B cell (primary cell): ENCODE measurements around the gene NUDT3. TPM values are rescaled to one million over a fixed set of nuclear protein-coding genes. Genes with fewer than 3 reads are reported as not detected.

Source experiments
- ATAC-seq: fragments of 200-7000 bp; cut with Tn5 transposase; one replicate; pipeline ENCODE4 v1.10.0; 2021; ENCODE audit warnings: low read depth, mild to moderate bottlenecking, moderate number of reproducible peaks, moderate library complexity
- CTCF ChIA-PET: fragments of 350-600 bp; sonication (Branson Sonifier 250); formaldehyde crosslinking; loops from one replicate; lab custom pipeline; 2021; ENCODE audit warnings: antibody characterized with exemption, inconsistent platforms; lab: Charles Lee
- POLR2A ChIA-PET: fragments of 350-600 bp; sonication (Branson Sonifier 250); formaldehyde crosslinking; loops from one replicate; lab custom pipeline; 2021; ENCODE audit warnings: antibody characterized with exemption; lab: Charles Lee
- DNase-seq: peaks from one replicate; pipeline ENCODE4 v3.0.0; 2013
- H2AFZ ChIP-seq: 2 replicates; pipeline ENCODE4 v1.6.1; 2012; ENCODE audit warnings: mild to moderate bottlenecking, low read depth, low read length; ENCODE audit not compliant: insufficient read depth, poor library complexity, severe bottlenecking
- H3K27ac ChIP-seq, 2 donors: 1 replicate in 1 of 2; 2 replicates in 1 of 2; pipeline ENCODE4 v1.5.1; 2012 to 2013; ENCODE audit warnings: low read length in 2 of 2, mild to moderate bottlenecking in 2 of 2, moderate library complexity in 1 of 2
- H3K27me3 ChIP-seq, 4 experiments: fragments of 200-600 bp in 1 of 4; sonication (generic) in 1 of 4; replicated peaks in 1 of 4; 1 replicate in 2 of 4; 2 replicates in 2 of 4; pipeline versions ENCODE4 v1.6.1 to v1.7.0; 2013 to 2016; ENCODE audit warnings: low read length in 3 of 4, mild to moderate bottlenecking in 2 of 4, mixed read lengths in 1 of 4, moderate library complexity in 1 of 4; ENCODE audit not compliant: insufficient read depth in 4 of 4, control insufficient read depth in 3 of 4; ENCODE audit errors: control extremely low read depth in 1 of 4
- H3K36me3 ChIP-seq, 2 experiments: replicated peaks in 1 of 2; 1 replicate in 1 of 2; 2 replicates in 1 of 2; pipeline versions ENCODE4 v1.6.1 to v1.7.1; 2013; ENCODE audit warnings: low read length in 1 of 2; ENCODE audit not compliant: insufficient read depth in 2 of 2, control insufficient read depth in 1 of 2; ENCODE audit errors: control extremely low read depth in 1 of 2, extremely low read depth in 1 of 2
- H3K4me1 ChIP-seq, 2 donors: fragments of 200-600 bp in 1 of 2; sonication (generic) in 1 of 2; 1 replicate in 1 of 2; 2 replicates in 1 of 2; pipeline versions ENCODE4 v1.5.1 to v1.6.1; 2013 to 2017; ENCODE audit warnings: low read length in 2 of 2; ENCODE audit not compliant: control insufficient read depth in 2 of 2, insufficient read depth in 2 of 2
- H3K4me2 ChIP-seq: replicated peaks from 2 replicates; pipeline ENCODE3; 2012; ENCODE audit warnings: mild to moderate bottlenecking, low read depth, low read length; ENCODE audit not compliant: poor library complexity, severe bottlenecking
- H3K4me3 ChIP-seq, 5 experiments: fragments of 200-600 bp in 1 of 5; sonication (generic) in 1 of 5; 1 replicate in 3 of 5; 2 replicates in 2 of 5; pipeline versions ENCODE4 v1.5.1 to v1.7.0; 2011 to 2016; ENCODE audit warnings: low read length in 4 of 5, mild to moderate bottlenecking in 4 of 5, low read depth in 2 of 5, control low read depth in 1 of 5, moderate library complexity in 1 of 5; ENCODE audit not compliant: insufficient read depth in 1 of 5; ENCODE audit errors: control extremely low read depth in 1 of 5, extremely low read depth in 1 of 5
- H3K79me2 ChIP-seq: fragments of 200-600 bp; sonication (generic); one replicate; pipeline ENCODE4 v1.6.0; 2016; ENCODE audit warnings: low read length; ENCODE audit not compliant: control insufficient read depth, insufficient read depth
- H3K9ac ChIP-seq: fragments of 200-600 bp; sonication (generic); 2 replicates; pipeline ENCODE4 v1.6.1; 2017; ENCODE audit warnings: mild to moderate bottlenecking, low read length, moderate library complexity
- H3K9me3 ChIP-seq, 3 donors: one replicate each; pipeline versions ENCODE4 v1.6.1 to v1.7.1; 2013; ENCODE audit warnings: low read length in 2 of 3; ENCODE audit not compliant: control insufficient read depth in 2 of 3, insufficient read depth in 1 of 3; ENCODE audit errors: control extremely low read depth in 1 of 3
- H4K20me1 ChIP-seq: 2 replicates; pipeline ENCODE4 v1.6.0; 2012; ENCODE audit warnings: mild to moderate bottlenecking, low read length; ENCODE audit not compliant: insufficient read depth, control insufficient read depth, poor library complexity, severe bottlenecking
- H3K27ac Mint-ChIP-seq: one replicate; pipeline ENCODE4 v1.8.0; 2021; ENCODE audit warnings: mixed read lengths
- H3K27me3 Mint-ChIP-seq: one replicate; pipeline ENCODE4 v1.8.0; 2021; ENCODE audit warnings: mixed read lengths
- H3K4me1 Mint-ChIP-seq: one replicate; pipeline ENCODE4 v1.8.0; 2021; ENCODE audit warnings: mixed read lengths
- H3K4me3 Mint-ChIP-seq: one replicate; pipeline ENCODE4 v1.8.0; 2021; ENCODE audit warnings: mixed read lengths
- H3K9me3 Mint-ChIP-seq: one replicate; pipeline ENCODE4 v1.8.0; 2022; ENCODE audit warnings: mixed read lengths; ENCODE audit not compliant: insufficient read depth
- EZH2 ChIP-seq: IDR thresholded peaks from 2 replicates; pipeline ENCODE4 v1.6.1; 2012; ENCODE audit warnings: borderline replicate concordance, low read depth, mild to moderate bottlenecking, moderate library complexity, low read length; ENCODE audit not compliant: insufficient read depth, poor library complexity, severe bottlenecking
- WGBS: methylation state at CpG from one replicate; pipeline ENCODE4 v1.1.5; 2013; ENCODE audit warnings: missing lambda C conversion rate; ENCODE audit not compliant: insufficient coverage; 5-methylcytosine and 5-hydroxymethylcytosine counted together
- intact Hi-C: fragments of 100-400 bp; cut with micrococcal nuclease; formaldehyde crosslinking; loops from one replicate; pipeline ENCODE4 v1.10.0; 2022
- polyA plus RNA-seq: library from polyadenylated mRNA; depleted of rRNA; stranded (reverse); fragments of >200 nt; gene quantifications from 2 replicates; pipeline ENCODE4 v1.2.3, GENCODE V29; 2012
- total RNA-seq, 2 donors: library from RNA; stranded (reverse); fragments of 120-200 nt in 1 of 2; gene quantifications; 1 replicate in 1 of 2; 2 replicates in 1 of 2; pipeline versions ENCODE4 v1.2.3 to v1.2.4, GENCODE V29; 2013 to 2022
- TF ChIP-seq, protein P1 (sequence below): fragments of 200-600 bp; IDR thresholded peaks from one replicate; pipeline ENCODE4 v1.8.0; 2022; ENCODE audit warnings: antibody characterized with exemption, mild to moderate bottlenecking

Gene NUDT3
- total and polyA plus RNA-seq, 2 donors (not counting 1 experiment from before 2014, with no cell fraction given), result 18.2 to 37.4 TPM

GRCh38 chr6:34425498-34426410, 33.3 kb upstream of the NUDT3 start, which contains the start of gene RPS10:
RPS10 (minus strand) TSS chr6:34426069; CDS start chr6:34425221, 848 bp downstream.
- Mint-ChIP-seq H3K9me3 (no peaks in the 10 kb centered on the region), H3K27ac (peak within 1 kb of the TSS; percentile 95), H3K4me3 (peak within 1 kb of the TSS; percentile 86), H3K4me1 (peaks cover 21% of the 10 kb centered on the region), H3K27me3 (no peaks in the 10 kb centered on the region)
- DNase-seq (peak; percentile 94), ATAC-seq (peak; percentile 99)
- WGBS, result under 1% methylated on average over 45 of the region's 58 CpGs
- Histone ChIP-seq H3K9ac (peak within 1 kb of the TSS; percentile 95), H4K20me1 (peaks cover 26% of the 10 kb centered on the region), H3K27ac (peak within 1 kb of the TSS; percentile 77 to 82), H3K9me3 (no peaks in the 10 kb centered on the region), H3K4me1 (peaks cover 10 to 23% of the 10 kb centered on the region in 2 donors), H3K4me3 (peak within 1 kb of the TSS; percentile 80 to 94 (median 90)), H2AFZ (peak within 1 kb of the TSS; percentile 85), H3K36me3 (peaks cover 2 to 36% of the 10 kb centered on the region in 2 experiments), H3K4me2 (peak within 1 kb of the TSS; percentile 76), H3K27me3 (no peaks in the 10 kb centered on the region), H3K79me2 (peaks cover 34% of the 10 kb centered on the region)
- intact Hi-C loops, result loop anchor here (1.0 to 2.0 kb wide), 4 partner anchors 10 to 189 kb away; partner anchors contain the start of genes HMGA1, NUDT3 and SMIM29
- ChIA-PET CTCF (interaction anchor here (0.7 to 4.2 kb wide), 11 partner anchors 10 to 714 kb away, joined by 3 to 30 read pairs (median 7); partner anchors contain the start of gene SMIM29), POLR2A (interaction anchor here (0.5 to 1.8 kb wide), 7 partner anchors 10 to 243 kb away, joined by 3 to 7 read pairs (median 4); partner anchors contain the start of genes HMGA1 and SMIM29)
- TF ChIP-seq, protein P1, sequence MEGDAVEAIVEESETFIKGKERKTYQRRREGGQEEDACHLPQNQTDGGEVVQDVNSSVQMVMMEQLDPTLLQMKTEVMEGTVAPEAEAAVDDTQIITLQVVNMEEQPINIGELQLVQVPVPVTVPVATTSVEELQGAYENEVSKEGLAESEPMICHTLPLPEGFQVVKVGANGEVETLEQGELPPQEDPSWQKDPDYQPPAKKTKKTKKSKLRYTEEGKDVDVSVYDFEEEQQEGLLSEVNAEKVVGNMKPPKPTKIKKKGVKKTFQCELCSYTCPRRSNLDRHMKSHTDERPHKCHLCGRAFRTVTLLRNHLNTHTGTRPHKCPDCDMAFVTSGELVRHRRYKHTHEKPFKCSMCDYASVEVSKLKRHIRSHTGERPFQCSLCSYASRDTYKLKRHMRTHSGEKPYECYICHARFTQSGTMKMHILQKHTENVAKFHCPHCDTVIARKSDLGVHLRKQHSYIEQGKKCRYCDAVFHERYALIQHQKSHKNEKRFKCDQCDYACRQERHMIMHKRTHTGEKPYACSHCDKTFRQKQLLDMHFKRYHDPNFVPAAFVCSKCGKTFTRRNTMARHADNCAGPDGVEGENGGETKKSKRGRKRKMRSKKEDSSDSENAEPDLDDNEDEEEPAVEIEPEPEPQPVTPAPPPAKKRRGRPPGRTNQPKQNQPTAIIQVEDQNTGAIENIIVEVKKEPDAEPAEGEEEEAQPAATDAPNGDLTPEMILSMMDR, result no peak
- TF ChIP-seq EZH2, result no peak
